Testis (tissue), 3 donors: ENCODE results near the gene XAB2. TPM values are rescaled to one million over a fixed set of nuclear protein-coding genes. Genes with fewer than 3 reads are reported as not detected.
"Not testable (repeated sequence)": the region's sequence is repeated elsewhere in the genome, so short reads cannot be mapped to it uniquely, and the experiment has no call there.

Source experiments
- DNase-seq: peaks from one replicate; pipeline ENCODE4 v3.0.0-alpha.2; 2019
- H3K27ac ChIP-seq, 2 donors: fragments of 200-600 bp; sonication (generic); one replicate each; pipeline ENCODE4 v1.5.1; 2019
- H3K27me3 ChIP-seq: fragments of 200-600 bp; sonication (generic); one replicate; pipeline ENCODE4 v1.5.1; 2019
- H3K36me3 ChIP-seq: fragments of 200-600 bp; sonication (generic); one replicate; pipeline ENCODE4 v1.5.1; 2017; ENCODE audit warnings: low read depth; ENCODE audit errors: missing control alignments
- H3K4me1 ChIP-seq: fragments of 200-600 bp; sonication (generic); one replicate; pipeline ENCODE4 v1.5.1; 2019
- H3K4me3 ChIP-seq, 2 donors: fragments of 200-600 bp; sonication (generic); one replicate each; pipeline ENCODE4 v1.5.1; 2017 to 2019
- H3K9me3 ChIP-seq: fragments of 200-600 bp; sonication (generic); one replicate; pipeline ENCODE4 v1.5.1; 2017
- CTCF ChIP-seq, 3 experiments: fragments of 450-650 bp in 2 of 3; fragments of 200-600 bp in 1 of 3; sonication (generic) in 1 of 3; IDR thresholded peaks; one replicate each; pipeline ENCODE4 v1.5.1; 2016 to 2019; ENCODE audit warnings: antibody characterized with exemption in 3 of 3, mild to moderate bottlenecking in 2 of 3, moderate library complexity in 1 of 3
- POLR2A ChIP-seq: fragments of 450-650 bp; IDR thresholded peaks from one replicate; pipeline ENCODE4 v1.6.1; 2017; ENCODE audit warnings: antibody characterized with exemption, mild to moderate bottlenecking, moderate library complexity
- WGBS, 2 donors: methylation state at CpG; one replicate each; pipeline ENCODE4 v1.1.5; 2018; 5-methylcytosine and 5-hydroxymethylcytosine counted together
- intact Hi-C: fragments of 100-400 bp; cut with DNase I; formaldehyde crosslinking; loops from one replicate; pipeline ENCODE4 v1.15.1; 2023; ENCODE audit warnings: low total_unique reads
- polyA plus RNA-seq: library from polyadenylated mRNA; stranded (reverse); fragments of 350-450 nt; fragmentation: Illumina TruSeq; extraction: RNeasy Lipid Tissue Mini Kit (QIAGEN cat#74804); gene quantifications from one replicate; pipeline ENCODE4 v1.2.3, GENCODE V29; 2014; ENCODE audit warnings: low read depth, low replicate concordance; ENCODE audit not compliant: insufficient read depth
- total RNA-seq, 2 donors: library from RNA; depleted of rRNA; stranded (reverse); fragments of >200 nt; gene quantifications; one replicate each; pipeline ENCODE4 v1.2.3, GENCODE V29; 2016

The XAB2 gene
- total and polyA plus RNA-seq, 3 donors from 2014 or later = 90.3 to 128 (median 97.2) TPM

GRCh38 chr19:7645656-7646425 lies 16.5 kb upstream of the XAB2 start:
- intact Hi-C loops = no loop called here
- H3K27me3 ChIP-seq = no peaks in the 10 kb centered on the region
- no peak overlapping the region for H3K27ac ChIP-seq
- TF ChIP-seq POLR2A = no peak
- TF ChIP-seq CTCF (IDR thresholded peaks at IDR 0.05) = no peak
- H3K4me1 ChIP-seq = no peaks in the 10 kb centered on the region
- no peak overlapping the region for H3K4me3 ChIP-seq
- no peaks in the 10 kb centered on the region for H3K9me3 ChIP-seq
- no peak for DNase-seq
- 71% methylated on average over 17 to 20 of the region's 20 CpGs for WGBS, 2 donors
- H3K36me3 ChIP-seq = no peaks in the 10 kb centered on the region

GRCh38 chr19:7645163-7645562 lies 15.8 kb upstream of the XAB2 start:
- H3K27me3 ChIP-seq = no peaks in the 10 kb centered on the region
- no peaks in the 10 kb centered on the region for H3K36me3 ChIP-seq
- DNase-seq = no peak
- no peaks in the 10 kb centered on the region for H3K9me3 ChIP-seq
- H3K4me3 ChIP-seq = no peak overlapping the region
- intact Hi-C loops = no loop called here
- no peak overlapping the region for H3K27ac ChIP-seq
- 91 to 97% methylated on average over 5 to 14 of the region's 14 CpGs for WGBS, 2 donors
- no peaks in the 10 kb centered on the region for H3K4me1 ChIP-seq
- TF ChIP-seq CTCF (IDR thresholded peaks at IDR 0.05) (no peak), POLR2A (no peak)

GRCh38 chr19:7644550-7644877 lies 15.2 kb upstream of the XAB2 start:
- intact Hi-C loops = no loop called here
- TF ChIP-seq CTCF (IDR thresholded peaks at IDR 0.05) (no peak), POLR2A (no peak)
- Histone ChIP-seq H3K36me3 (no peaks in the 10 kb centered on the region), H3K27ac (no peak overlapping the region), H3K4me3 (no peak overlapping the region), H3K27me3 (no peaks in the 10 kb centered on the region), H3K4me1 (no peaks in the 10 kb centered on the region), H3K9me3 (no peaks in the 10 kb centered on the region)
- WGBS, 2 donors = 91 to 100% methylated on average over 3 to 20 of the region's 20 CpGs
- DNase-seq = no peak

GRCh38 chr19:7643629-7644549 lies 14.5 kb upstream of the XAB2 start:
- intact Hi-C loops, H3K9me3 ChIP-seq, H3K4me3 ChIP-seq, H3K27ac ChIP-seq, H3K27me3 ChIP-seq, DNase-seq, H3K4me1 ChIP-seq, H3K36me3 ChIP-seq: not testable (repeated sequence)
- WGBS, 2 donors = 59 to 72% methylated on average over 10 of the region's 10 CpGs

- 90 to 94% methylated on average over 7 to 8 of the region's 8 CpGs for WGBS, 2 donors
- intact Hi-C loops = no loop called here
Observed at GRCh38 chr19:7643031-7643415, 13.7 kb upstream of the XAB2 start.

More at GRCh38 chr19:7643031-7643415, 13.7 kb upstream of the XAB2 start:
- Histone ChIP-seq H3K9me3 (no peaks in the 10 kb centered on the region), H3K36me3 (no peaks in the 10 kb centered on the region), H3K4me3 (no peak overlapping the region), H3K4me1 (no peaks in the 10 kb centered on the region), H3K27ac (no peak overlapping the region), H3K27me3 (no peaks in the 10 kb centered on the region)
- TF ChIP-seq CTCF (IDR thresholded peaks at IDR 0.05) (no peak), POLR2A (no peak)
- no peak for DNase-seq
